GM18499 (cell line): ENCODE measurements around the gene TMCO4.
"Not testable (repeated sequence)": the region's sequence is repeated elsewhere in the genome, so short reads cannot be mapped to it uniquely, and the experiment has no call there.

Source experiments
- ATAC-seq: cut with Tn5 transposase; IDR thresholded peaks from one replicate; pipeline ENCODE4 v1.9.1; 2021; ENCODE audit warnings: moderate number of reproducible peaks; ENCODE audit not compliant: insufficient read depth, unreplicated experiment

TMCO4 gene

DNA sequence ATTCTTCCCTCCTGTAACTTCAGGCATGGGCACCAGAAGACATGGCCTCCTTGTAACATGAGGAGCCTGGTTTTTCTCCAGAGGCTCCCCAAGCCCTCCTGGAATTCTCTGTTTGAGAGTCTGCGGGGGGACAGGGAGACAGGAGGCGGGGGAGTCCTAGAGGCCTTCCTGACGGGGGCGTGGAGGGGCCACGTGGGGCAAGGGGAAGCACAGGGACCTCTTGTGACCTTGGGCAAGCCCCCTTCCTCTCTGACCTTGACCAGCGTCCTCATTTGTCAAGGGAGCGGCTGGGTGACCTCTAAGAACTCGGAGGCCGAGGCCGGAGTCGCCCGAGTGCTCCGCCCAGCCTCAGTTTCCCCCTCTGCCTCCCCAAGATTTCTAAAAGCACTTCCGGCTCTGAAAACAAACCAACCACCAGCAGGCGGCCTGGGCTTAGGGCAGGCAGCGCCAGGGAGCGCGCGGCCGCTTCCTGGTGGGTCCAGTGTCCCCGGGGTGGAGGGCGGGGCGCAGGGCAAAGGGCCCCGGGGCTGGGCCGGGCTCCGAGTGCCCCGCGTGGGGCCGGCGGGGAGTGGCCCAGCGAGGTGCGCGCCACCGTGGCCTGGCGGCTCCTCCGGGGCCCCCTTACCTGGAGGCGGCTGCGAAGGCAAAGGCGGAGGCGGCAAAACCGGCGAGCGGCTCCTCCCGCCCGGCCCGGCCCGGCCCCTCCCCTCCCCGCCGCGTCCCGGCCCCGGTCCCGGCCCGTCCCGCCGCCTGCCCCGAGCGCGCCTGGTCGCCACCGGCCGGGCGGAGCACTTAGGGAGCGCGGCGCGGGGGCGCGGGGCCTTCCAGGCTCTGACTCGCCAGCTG is at the start of gene TMCO4:
Gene TMCO4 (minus strand): TSS at position 687 of the 846 bp plus-strand sequence. CDS start 19,158 bp downstream, outside the sequence.
- ATAC-seq = no peak

DNA sequence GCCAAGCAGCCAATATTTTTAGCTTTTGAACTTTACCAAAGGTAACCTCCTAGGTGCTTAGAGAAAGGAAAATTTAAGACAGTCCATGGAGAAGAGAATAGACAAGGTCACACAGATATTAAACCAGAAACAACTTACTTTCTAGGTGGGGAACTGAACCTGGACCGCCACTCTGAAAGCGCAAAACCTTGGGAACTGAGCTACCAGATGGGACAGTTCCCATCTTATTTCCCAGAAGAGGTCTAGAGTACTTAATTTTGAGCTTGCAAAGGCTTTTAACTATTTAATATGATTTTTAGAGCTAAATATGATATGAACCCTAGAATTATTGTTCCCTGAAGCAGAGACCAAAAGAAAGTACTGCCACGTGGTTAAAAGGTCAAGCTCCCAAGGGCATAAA is 49.6 kb upstream of the TMCO4 start:
- ATAC-seq = not testable (repeated sequence)

- ATAC-seq = not testable (repeated sequence)
Observed at GRCh38 chr1:19847334-19847733, 47.6 kb upstream of the TMCO4 start.

DNA sequence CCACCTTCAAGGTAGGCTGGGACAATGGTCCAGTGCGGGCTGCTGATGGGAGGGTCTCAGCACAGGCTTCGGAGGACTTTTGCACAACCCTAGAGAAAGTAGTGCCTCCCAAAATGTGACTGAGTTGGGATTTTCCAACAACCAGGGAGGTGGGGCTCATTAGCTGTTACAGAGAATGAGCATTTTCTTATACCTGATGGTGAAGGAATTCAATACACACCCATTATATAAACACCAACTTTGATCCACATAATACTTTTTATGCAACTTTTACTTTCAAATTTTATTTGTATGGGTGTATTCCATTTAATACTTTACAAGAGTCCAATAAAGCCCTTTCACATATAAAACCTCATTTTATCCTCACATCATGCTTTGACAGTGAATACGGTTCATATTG is 46.6 kb upstream of the TMCO4 start:
- no peak for ATAC-seq

DNA sequence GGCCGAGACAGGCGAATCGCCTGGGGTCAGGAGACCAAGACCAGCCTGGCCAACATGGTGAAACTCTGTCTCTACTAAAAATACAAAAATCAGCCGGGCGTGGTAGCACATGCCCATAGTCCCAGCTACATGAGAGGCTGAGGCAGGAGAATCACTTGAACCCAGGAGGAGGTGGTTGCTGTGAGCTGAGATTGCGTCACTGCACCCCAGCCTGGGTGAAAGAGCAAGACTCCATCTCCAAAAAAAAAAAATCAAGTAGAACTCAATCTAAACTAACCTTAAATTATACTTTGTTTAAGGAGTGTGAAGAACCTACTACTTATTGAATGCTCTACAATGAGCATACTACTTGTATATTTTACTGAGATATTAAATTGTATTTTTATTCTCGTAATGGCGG is 45.8 kb upstream of the TMCO4 start:
- ATAC-seq = no peak

GRCh38 chr1:19844731-19845495 is 45.2 kb upstream of the TMCO4 start:
- ATAC-seq = no peak

- no peak for ATAC-seq
Observed at GRCh38 chr1:19840228-19840627, 40.5 kb upstream of the TMCO4 start.

GRCh38 chr1:19837866-19838265 is 38.1 kb upstream of the TMCO4 start:
- ATAC-seq = no peak

DNA sequence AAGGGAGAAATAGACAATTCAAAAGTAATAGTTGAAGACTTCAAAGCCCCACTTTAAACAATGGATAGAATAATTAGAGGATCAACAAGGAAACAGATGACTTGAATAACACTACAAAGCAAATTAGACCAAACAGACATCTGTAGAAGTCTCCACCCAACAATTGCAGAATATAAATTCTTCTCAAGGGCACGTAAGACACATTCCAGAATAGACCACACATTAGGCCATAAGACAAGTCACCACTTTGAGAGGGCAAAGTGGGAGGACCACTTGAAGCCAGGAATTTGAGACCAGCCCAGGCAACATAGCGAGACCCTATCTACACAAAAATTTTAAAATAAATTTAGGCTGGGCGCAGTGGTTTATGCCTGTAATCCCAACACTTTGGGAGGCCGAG is 35.9 kb upstream of the TMCO4 start:
- ATAC-seq = no peak

- no peak for ATAC-seq
Observed at GRCh38 chr1:19831441-19831840, 31.7 kb upstream of the TMCO4 start.

DNA sequence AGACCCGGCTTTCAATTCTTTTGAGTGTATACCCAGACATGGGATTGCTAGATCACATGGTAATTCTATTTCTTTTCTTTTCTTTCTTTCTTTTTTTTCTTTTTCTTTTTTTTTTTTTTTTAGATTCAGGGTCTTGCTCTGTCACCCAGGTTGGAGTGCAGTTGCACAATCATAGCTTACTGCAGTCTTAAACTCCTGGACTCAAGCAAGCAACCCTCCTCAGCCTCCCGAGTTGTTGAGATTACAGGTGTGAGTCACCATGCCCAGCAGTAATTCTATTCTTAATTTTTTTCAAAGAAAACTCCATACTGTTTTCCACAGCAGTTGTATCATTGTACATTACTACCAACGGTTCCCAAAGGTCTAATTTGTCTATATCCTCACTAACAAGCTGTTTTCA is 28.8 kb upstream of the TMCO4 start:
- no peak for ATAC-seq

- ATAC-seq = no peak
Observed at GRCh38 chr1:19825298-19825697, 25.6 kb upstream of the TMCO4 start.

- ATAC-seq = no peak
Observed at GRCh38 chr1:19824541-19824940, 24.8 kb upstream of the TMCO4 start.

GRCh38 chr1:19824036-19824435 is 24.3 kb upstream of the TMCO4 start:
- ATAC-seq = no peak

DNA sequence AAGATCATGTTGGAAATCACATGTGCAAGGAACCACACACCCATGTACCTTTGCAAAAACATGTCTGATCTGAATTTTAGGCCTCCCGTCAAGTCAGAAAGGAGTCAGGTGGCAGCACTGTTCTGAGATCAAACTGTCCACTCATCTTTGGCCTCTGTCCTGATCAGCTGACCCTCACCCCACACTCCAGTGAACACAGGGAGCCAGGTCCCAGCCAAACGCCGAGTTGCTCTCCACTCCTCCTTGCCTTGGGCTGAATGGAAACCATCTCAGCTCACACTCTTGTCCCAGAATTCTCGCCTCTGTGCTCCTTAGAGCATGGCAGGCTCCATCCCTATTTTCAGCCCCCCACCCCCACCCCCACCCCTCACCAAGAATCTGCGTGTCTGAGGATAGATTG is 20.0 kb upstream of the TMCO4 start:
- no peak for ATAC-seq

DNA sequence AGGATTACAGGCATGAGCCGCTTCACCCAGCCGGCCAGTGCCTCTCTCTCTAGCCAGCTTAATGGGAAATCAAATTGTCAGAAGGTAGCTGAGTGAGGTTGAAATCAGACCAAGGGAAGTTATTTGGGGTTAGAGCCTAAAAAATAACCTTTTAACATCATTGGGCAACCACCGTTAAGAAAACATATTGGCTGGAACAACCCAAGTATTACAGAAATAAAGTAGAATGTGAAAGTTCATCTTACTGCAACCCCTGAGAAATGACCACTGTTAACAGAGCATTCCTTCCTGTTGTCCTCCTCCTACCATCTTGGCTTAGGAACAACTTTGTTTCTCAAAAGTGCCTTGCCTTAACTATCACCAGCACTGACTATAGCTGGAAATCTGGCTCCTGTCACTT is 18.6 kb upstream of the TMCO4 start:
- no peak for ATAC-seq

GRCh38 chr1:19817160-19817559 is 17.4 kb upstream of the TMCO4 start:
- ATAC-seq = no peak

- not testable (repeated sequence) for ATAC-seq
Observed at GRCh38 chr1:19816737-19817086, 17.0 kb upstream of the TMCO4 start.

DNA sequence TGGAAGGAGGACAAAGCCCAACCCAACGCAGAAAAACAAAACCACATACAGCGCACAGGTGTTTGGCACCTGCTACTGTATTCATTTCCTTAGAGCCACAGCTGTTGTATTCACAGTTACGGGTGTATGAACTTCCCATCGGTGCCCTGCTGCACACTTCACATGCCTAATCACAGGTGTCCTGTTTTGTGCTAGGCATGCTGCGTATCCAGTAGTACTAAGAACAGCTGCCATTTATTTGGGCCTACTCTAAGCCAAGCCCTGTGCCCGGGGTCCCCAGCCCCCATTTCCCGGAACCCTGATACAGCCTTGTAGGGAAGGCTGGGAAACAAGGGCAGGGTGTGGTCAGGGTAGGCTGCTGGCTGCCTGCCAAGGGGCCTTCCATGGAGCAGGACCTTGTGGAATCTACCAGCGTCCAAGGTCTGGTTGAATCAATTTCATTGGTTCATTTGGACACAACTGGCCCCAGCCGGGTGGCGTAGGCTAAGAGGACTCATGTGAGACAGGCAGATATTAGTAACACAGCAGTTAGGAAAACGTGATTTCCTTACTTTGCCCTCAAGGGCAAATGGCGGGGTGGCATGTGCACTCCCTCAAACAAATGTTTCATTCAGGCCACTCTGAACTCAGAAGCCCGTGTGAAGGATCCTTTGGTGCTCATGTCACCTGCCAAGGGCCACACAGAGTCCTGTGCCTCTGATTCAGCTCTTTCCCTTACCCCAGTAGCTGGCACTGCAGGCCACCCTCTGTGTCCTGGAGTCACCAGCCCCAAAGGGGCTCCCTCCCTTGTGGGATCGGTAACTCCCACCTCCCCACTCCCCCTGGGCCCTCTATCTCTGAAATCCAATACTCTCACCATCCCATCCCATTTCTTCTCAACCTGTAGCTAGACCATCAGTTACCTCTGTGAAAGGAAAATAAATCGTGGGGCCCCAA is 16.4 kb upstream of the TMCO4 start:
- ATAC-seq = no peak

GRCh38 chr1:19814681-19815503 is 15.2 kb upstream of the TMCO4 start, which contains the start of gene RNF186:
TSS of gene RNF186 (minus strand) at chr1:19815283. CDS start at chr1:19815101, 182 bp downstream.
- no peak for ATAC-seq
